ENCODE data around the gene CDC37L1.
"Not testable (repeated sequence)": the region's sequence is repeated elsewhere in the genome, so short reads cannot be mapped to it uniquely, and the experiment has no call there.

CDC37L1 gene

DNA sequence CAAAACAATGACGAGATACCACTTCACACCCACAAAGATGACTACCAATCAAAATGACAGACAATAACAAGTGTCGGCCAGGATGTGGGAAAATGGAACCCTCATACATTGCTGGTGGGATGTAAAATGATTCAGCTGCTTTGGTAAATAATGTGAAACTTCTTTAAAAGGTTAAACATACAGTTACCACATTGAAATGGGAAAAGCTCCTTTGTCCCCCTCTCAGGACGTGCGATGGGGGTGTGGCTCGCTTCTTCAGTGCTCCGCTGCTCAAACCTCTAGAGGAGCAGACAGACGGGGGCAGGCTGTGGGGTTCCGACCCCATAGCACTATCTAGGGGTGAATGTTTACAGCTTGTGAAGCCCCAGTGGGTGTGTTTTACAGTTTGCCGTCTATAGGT is 25.3 kb upstream of the CDC37L1 start:
- Histone ChIP-seq H3K9ac (ENCODE audit: low read length) (no peak overlapping the region), H3K9me2 (ENCODE audit: low read depth, low read length) (no peaks in the 10 kb centered on the region), H2AFZ (ENCODE audit: low read length) (no peak overlapping the region), H3K4me2 (ENCODE audit: low read length) (no peak overlapping the region), H3K4me1 (ENCODE audit: insufficient read depth, low read length, severe bottlenecking) (no peaks in the 10 kb centered on the region), H3K36me3 (ENCODE audit: insufficient read depth, low read length) (no peaks in the 10 kb centered on the region), H3K79me2 (ENCODE audit: insufficient read depth, low read length) (no peaks in the 10 kb centered on the region), H3K4me3 (ENCODE audit: low read depth, low read length, poor library complexity, severe bottlenecking) (no peak overlapping the region), H4K20me1 (ENCODE audit: insufficient read depth, low read length) (no peaks in the 10 kb centered on the region), H3K9me3 (ENCODE audit: low read length) (no peaks in the 10 kb centered on the region), H3K27ac (ENCODE audit: low read depth, low read length, poor library complexity, severe bottlenecking) (no peak overlapping the region), H3F3A (ENCODE audit: insufficient read depth, low read length) (no peaks in the 10 kb centered on the region), H3K27me3 (ENCODE audit: insufficient read depth, low read length) (no peaks in the 10 kb centered on the region; the same call in 1 of the 2 replicates)
- TF ChIP-seq, protein P1, sequence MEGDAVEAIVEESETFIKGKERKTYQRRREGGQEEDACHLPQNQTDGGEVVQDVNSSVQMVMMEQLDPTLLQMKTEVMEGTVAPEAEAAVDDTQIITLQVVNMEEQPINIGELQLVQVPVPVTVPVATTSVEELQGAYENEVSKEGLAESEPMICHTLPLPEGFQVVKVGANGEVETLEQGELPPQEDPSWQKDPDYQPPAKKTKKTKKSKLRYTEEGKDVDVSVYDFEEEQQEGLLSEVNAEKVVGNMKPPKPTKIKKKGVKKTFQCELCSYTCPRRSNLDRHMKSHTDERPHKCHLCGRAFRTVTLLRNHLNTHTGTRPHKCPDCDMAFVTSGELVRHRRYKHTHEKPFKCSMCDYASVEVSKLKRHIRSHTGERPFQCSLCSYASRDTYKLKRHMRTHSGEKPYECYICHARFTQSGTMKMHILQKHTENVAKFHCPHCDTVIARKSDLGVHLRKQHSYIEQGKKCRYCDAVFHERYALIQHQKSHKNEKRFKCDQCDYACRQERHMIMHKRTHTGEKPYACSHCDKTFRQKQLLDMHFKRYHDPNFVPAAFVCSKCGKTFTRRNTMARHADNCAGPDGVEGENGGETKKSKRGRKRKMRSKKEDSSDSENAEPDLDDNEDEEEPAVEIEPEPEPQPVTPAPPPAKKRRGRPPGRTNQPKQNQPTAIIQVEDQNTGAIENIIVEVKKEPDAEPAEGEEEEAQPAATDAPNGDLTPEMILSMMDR (IDR thresholded peaks at IDR 0.05; ENCODE audit: low read length) = no peak
- TF ChIP-seq EZH2 (IDR thresholded peaks at IDR 0.05; ENCODE audit: borderline replicate concordance, low read length) = no peak

DNA sequence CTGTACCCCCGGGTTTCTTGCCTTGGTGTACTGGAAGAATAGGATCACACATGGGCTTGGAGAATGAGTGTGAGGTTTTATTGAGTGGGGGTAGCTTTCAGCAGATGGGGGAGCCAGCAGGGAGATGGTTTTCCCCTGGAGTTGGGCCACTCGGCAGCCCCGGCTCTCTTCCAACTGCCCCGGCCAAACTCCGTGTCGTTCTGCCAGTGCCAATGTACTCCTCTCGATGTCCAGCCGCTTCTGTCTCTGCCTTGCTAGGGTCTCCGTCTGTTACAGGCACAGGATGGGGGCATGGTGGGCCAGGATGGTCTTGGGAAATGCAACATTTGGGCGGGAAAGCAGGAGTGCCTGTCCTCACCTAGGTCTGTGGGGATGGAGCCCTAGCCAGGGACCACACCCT is 24.8 kb upstream of the CDC37L1 start:
- H3K79me2 ChIP-seq (ENCODE audit: insufficient read depth, low read length) = no peaks in the 10 kb centered on the region
- no peaks in the 10 kb centered on the region for H3K4me1 ChIP-seq (ENCODE audit: insufficient read depth, low read length, severe bottlenecking)
- H2AFZ ChIP-seq (ENCODE audit: low read length) = no peak overlapping the region

DNA sequence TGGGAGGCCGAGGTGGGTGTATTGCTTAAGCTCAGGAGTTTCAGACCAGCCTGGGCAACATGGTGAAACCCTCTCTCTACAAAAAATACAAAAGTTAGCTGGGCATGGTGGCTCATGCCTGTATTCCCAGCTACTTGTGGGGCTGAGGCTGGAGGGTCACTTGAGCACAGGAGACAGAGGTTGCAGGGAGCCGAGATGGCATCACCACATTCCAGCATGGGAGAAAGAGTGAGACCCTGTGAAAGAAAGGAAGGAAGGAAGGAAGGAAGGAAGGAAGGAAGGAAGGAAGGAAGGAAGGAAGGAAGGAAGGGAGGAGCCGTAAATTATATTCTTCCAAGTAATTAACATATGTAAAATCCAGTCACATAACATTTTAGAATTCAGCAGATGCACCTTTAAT is 23.2 kb upstream of the CDC37L1 start:
- H3K4me2 ChIP-seq (ENCODE audit: low read length); H3K9me2 ChIP-seq (ENCODE audit: low read depth, low read length); H3K4me3 ChIP-seq (ENCODE audit: low read depth, low read length, poor library complexity, severe bottlenecking); H3K36me3 ChIP-seq (ENCODE audit: insufficient read depth, low read length); H3K27me3 ChIP-seq (ENCODE audit: insufficient read depth, low read length); H3F3A ChIP-seq (ENCODE audit: insufficient read depth, low read length); H3K79me2 ChIP-seq (ENCODE audit: insufficient read depth, low read length); H4K20me1 ChIP-seq (ENCODE audit: insufficient read depth, low read length); H3K9me3 ChIP-seq (ENCODE audit: low read length); H3K9ac ChIP-seq (ENCODE audit: low read length); H3K27ac ChIP-seq (ENCODE audit: low read depth, low read length, poor library complexity, severe bottlenecking); H2AFZ ChIP-seq (ENCODE audit: low read length); H3K4me1 ChIP-seq (ENCODE audit: insufficient read depth, low read length, severe bottlenecking): not testable (repeated sequence)

More for the DNA sequence above, 24.8 kb upstream of the CDC37L1 start:
- no peaks in the 10 kb centered on the region for H3F3A ChIP-seq (ENCODE audit: insufficient read depth, low read length)
- no peaks in the 10 kb centered on the region for H4K20me1 ChIP-seq (ENCODE audit: insufficient read depth, low read length)
- no peak overlapping the region for H3K27ac ChIP-seq (ENCODE audit: low read depth, low read length, poor library complexity, severe bottlenecking)
- H3K27me3 ChIP-seq (ENCODE audit: insufficient read depth, low read length) = no peaks in the 10 kb centered on the region; the same call in 1 of the 2 replicates
- H3K9me2 ChIP-seq (ENCODE audit: low read depth, low read length) = no peaks in the 10 kb centered on the region
- no peak for TF ChIP-seq EZH2 (IDR thresholded peaks at IDR 0.05; ENCODE audit: borderline replicate concordance, low read length)
- TF ChIP-seq, protein P1 (IDR thresholded peaks at IDR 0.05; ENCODE audit: low read length) = no peak
- H3K4me2 ChIP-seq (ENCODE audit: low read length) = no peak overlapping the region
- no peak overlapping the region for H3K9ac ChIP-seq (ENCODE audit: low read length)
- no peak overlapping the region for H3K4me3 ChIP-seq (ENCODE audit: low read depth, low read length, poor library complexity, severe bottlenecking)
- H3K9me3 ChIP-seq (ENCODE audit: low read length) = no peaks in the 10 kb centered on the region
- H3K36me3 ChIP-seq (ENCODE audit: insufficient read depth, low read length) = no peaks in the 10 kb centered on the region

DNA sequence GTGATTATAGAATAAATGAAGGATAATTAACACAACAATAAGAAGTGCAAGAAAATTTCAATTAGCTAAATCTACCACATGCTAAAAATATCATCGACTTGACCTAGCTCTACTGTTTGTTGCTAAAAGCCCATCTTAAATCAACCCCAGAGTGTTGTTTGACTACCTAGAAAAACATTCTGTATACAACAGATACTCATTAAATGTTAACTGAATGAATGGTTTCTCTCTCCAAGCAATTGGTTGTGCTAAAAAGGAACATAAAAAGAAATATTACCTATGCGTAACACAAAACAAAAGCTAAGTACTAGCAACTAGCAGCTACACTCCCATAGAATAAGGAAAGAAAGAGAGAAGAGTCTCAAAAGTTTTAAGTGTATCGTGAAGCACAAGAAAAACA is 22.7 kb upstream of the CDC37L1 start:
- Histone ChIP-seq H3K27me3 (ENCODE audit: insufficient read depth, low read length) (no peaks in the 10 kb centered on the region; the same call in 1 of the 2 replicates), H3K4me3 (ENCODE audit: low read depth, low read length, poor library complexity, severe bottlenecking) (no peak overlapping the region), H3K4me2 (ENCODE audit: low read length) (no peak overlapping the region), H3K9me3 (ENCODE audit: low read length) (no peaks in the 10 kb centered on the region), H4K20me1 (ENCODE audit: insufficient read depth, low read length) (no peaks in the 10 kb centered on the region), H3K36me3 (ENCODE audit: insufficient read depth, low read length) (no peaks in the 10 kb centered on the region), H3K4me1 (ENCODE audit: insufficient read depth, low read length, severe bottlenecking) (peaks cover 5% of the 10 kb centered on the region), H3K9ac (ENCODE audit: low read length) (no peak overlapping the region), H2AFZ (ENCODE audit: low read length) (no peak overlapping the region), H3K27ac (ENCODE audit: low read depth, low read length, poor library complexity, severe bottlenecking) (no peak overlapping the region), H3K9me2 (ENCODE audit: low read depth, low read length) (no peaks in the 10 kb centered on the region), H3F3A (ENCODE audit: insufficient read depth, low read length) (no peaks in the 10 kb centered on the region), H3K79me2 (ENCODE audit: insufficient read depth, low read length) (no peaks in the 10 kb centered on the region)
- TF ChIP-seq, protein P1 (IDR thresholded peaks at IDR 0.05; ENCODE audit: low read length) = no peak
- no peak for TF ChIP-seq EZH2 (IDR thresholded peaks at IDR 0.05; ENCODE audit: borderline replicate concordance, low read length)
